ENCODE measurements around the gene VANGL2.

The VANGL2 gene

GRCh38 chr1:160406131-160406968, 6.0 kb downstream of the VANGL2 start:
- DNase-seq (ENCODE audit: low spot score): no peak

GRCh38 chr1:160407839-160408801, 7.8 kb downstream of the VANGL2 start:
- no peak for DNase-seq (ENCODE audit: low spot score)

- DNase-seq (ENCODE audit: low spot score): no peak
These were observed 8.5 kb downstream of the VANGL2 start for GRCh38 chr1:160408864-160409263.

- no peak for DNase-seq (ENCODE audit: low spot score)
These were observed 9.1 kb downstream of the VANGL2 start for GRCh38 chr1:160409486-160409885.

- no peak for DNase-seq (ENCODE audit: low spot score)
These were observed 10.1 kb downstream of the VANGL2 start for GRCh38 chr1:160410406-160411005.

GRCh38 chr1:160411271-160412027, 11.1 kb downstream of the VANGL2 start:
- no peak for DNase-seq (ENCODE audit: low spot score)

GRCh38 chr1:160412028-160412362, 11.6 kb downstream of the VANGL2 start:
- DNase-seq (ENCODE audit: low spot score): no peak

- DNase-seq (ENCODE audit: low spot score): no peak
These were observed 13.4 kb downstream of the VANGL2 start for GRCh38 chr1:160413716-160414115.

GRCh38 chr1:160414881-160415280, 14.5 kb downstream of the VANGL2 start:
- DNase-seq (ENCODE audit: low spot score): no peak

- DNase-seq (ENCODE audit: low spot score): no peak
These were observed 15.4 kb downstream of the VANGL2 start for GRCh38 chr1:160415696-160416290.

GRCh38 chr1:160416369-160416768, 16.0 kb downstream of the VANGL2 start:
- DNase-seq (ENCODE audit: low spot score): peak; percentile 60

GRCh38 chr1:160418483-160418882, 18.1 kb downstream of the VANGL2 start:
- DNase-seq (ENCODE audit: low spot score): no peak

GRCh38 chr1:160419150-160419837, 18.9 kb downstream of the VANGL2 start:
- no peak for DNase-seq (ENCODE audit: low spot score)

- DNase-seq (ENCODE audit: low spot score): no peak
These were observed 19.4 kb downstream of the VANGL2 start for GRCh38 chr1:160419838-160420169.

GRCh38 chr1:160420881-160421842, 20.8 kb downstream of the VANGL2 start:
- DNase-seq (ENCODE audit: low spot score): no peak

GRCh38 chr1:160421881-160422280, 21.5 kb downstream of the VANGL2 start:
- no peak for DNase-seq (ENCODE audit: low spot score)

GRCh38 chr1:160423966-160424365, 23.6 kb downstream of the VANGL2 start:
- DNase-seq (ENCODE audit: low spot score): no peak

GRCh38 chr1:160425847-160426246, 25.5 kb downstream of the VANGL2 start:
- no peak for DNase-seq (ENCODE audit: low spot score)

- DNase-seq (ENCODE audit: low spot score): no peak
These were observed 27.3 kb downstream of the VANGL2 start for GRCh38 chr1:160427625-160428024.

GRCh38 chr1:160428053-160428452, 27.7 kb downstream of the VANGL2 start:
- DNase-seq (ENCODE audit: low spot score): no peak

Measured in AG08395 (cell line).